ENCODE results near the gene LZTFL1.
"Not testable (repeated sequence)": the region's sequence is repeated elsewhere in the genome, so short reads cannot be mapped to it uniquely, and the experiment has no call there.

The LZTFL1 gene

GRCh38 chr3:45864760-45865519, 23.0 kb upstream of the LZTFL1 start:
- no peak for FAIRE-seq

GRCh38 chr3:45861043-45861719, 19.3 kb upstream of the LZTFL1 start:
- FAIRE-seq: no peak

GRCh38 chr3:45860481-45860880, 18.6 kb upstream of the LZTFL1 start:
- FAIRE-seq: no peak

GRCh38 chr3:45858809-45859543, 17.1 kb upstream of the LZTFL1 start:
- no peak for FAIRE-seq

- not testable (repeated sequence) for FAIRE-seq
Measured at GRCh38 chr3:45857024-45857423, 15.1 kb upstream of the LZTFL1 start.

- not testable (repeated sequence) for FAIRE-seq
Measured at GRCh38 chr3:45856323-45856722, 14.4 kb upstream of the LZTFL1 start.

- no peak for FAIRE-seq
Measured at GRCh38 chr3:45852828-45853227, 10.9 kb upstream of the LZTFL1 start.

- FAIRE-seq: no peak
Measured at GRCh38 chr3:45848392-45848791, 6.5 kb upstream of the LZTFL1 start.

- no peak for FAIRE-seq
Measured at GRCh38 chr3:45844616-45845015, 2.7 kb upstream of the LZTFL1 start.

GRCh38 chr3:45842851-45843625, 1.1 kb upstream of the LZTFL1 start:
- FAIRE-seq: no peak

- FAIRE-seq: no peak
Measured at GRCh38 chr3:45841420-45841756, 531 bp downstream of the LZTFL1 start.

- no peak for FAIRE-seq
Measured at GRCh38 chr3:45838466-45838865, 3.5 kb downstream of the LZTFL1 start.

GRCh38 chr3:45832699-45833098, 9.2 kb downstream of the LZTFL1 start:
- no peak for FAIRE-seq

GRCh38 chr3:45830121-45830520, 11.8 kb downstream of the LZTFL1 start:
- no peak for FAIRE-seq

GRCh38 chr3:45826908-45827307, 15.0 kb downstream of the LZTFL1 start:
- no peak for FAIRE-seq

GRCh38 chr3:45826321-45826720, 15.6 kb downstream of the LZTFL1 start:
- no peak for FAIRE-seq

- no peak for FAIRE-seq
Measured at GRCh38 chr3:45821127-45821526, 20.8 kb downstream of the LZTFL1 start.

- no peak for FAIRE-seq
Measured at GRCh38 chr3:45819543-45819942, 22.4 kb downstream of the LZTFL1 start.

- no peak for FAIRE-seq
Measured at GRCh38 chr3:45817831-45818522, 23.9 kb downstream of the LZTFL1 start.

- no peak for FAIRE-seq
Measured at GRCh38 chr3:45816544-45816943, 25.4 kb downstream of the LZTFL1 start.

- FAIRE-seq: no peak
Measured at GRCh38 chr3:45814322-45814721, 27.6 kb downstream of the LZTFL1 start.
